PC-3 (cell line): ENCODE measurements around the gene IGSF21. TPM values are rescaled to one million over a fixed set of nuclear protein-coding genes. Genes with fewer than 3 reads are reported as not detected.

ENCODE experiments used
- ATAC-seq: fragments of 200-7000 bp; cut with Tn5 transposase; 2 replicates; pipeline ENCODE4 v1.9.1; 2020; ENCODE audit warnings: mild to moderate bottlenecking, moderate library complexity
- BruUV-seq: library from RNA; stranded (reverse); fragments of 400-500 nt; replicated peaks from 2 replicates; lab custom pipeline; 2021; lab: Mats Ljungman, UMichigan
- CTCF ChIA-PET: fragments of 300-600 bp; sonication (Branson Sonifier 250); formaldehyde crosslinking; loops from one replicate; lab custom pipeline; 2022; ENCODE audit warnings: antibody characterized with exemption; lab: Charles Lee
- POLR2A ChIA-PET: fragments of 300-600 bp; sonication (Branson Sonifier 250); formaldehyde crosslinking; loops from one replicate; lab custom pipeline; 2022; ENCODE audit warnings: antibody characterized with exemption; ENCODE audit not compliant: unreplicated experiment; lab: Charles Lee
- DNase-seq: peaks from one replicate; pipeline ENCODE4 v3.0.0-alpha.2; 2015
- H2AFZ ChIP-seq: fragments of 300-600 bp; sonication (generic); 2 replicates; pipeline ENCODE4 v1.6.0; 2016; ENCODE audit warnings: antibody characterized with exemption, low read length
- H3F3A ChIP-seq: fragments of 300-600 bp; sonication (generic); one replicate; pipeline ENCODE4 v1.6.0; 2017; ENCODE audit warnings: antibody characterized with exemption, low read length, control low read depth, mild to moderate bottlenecking; ENCODE audit not compliant: unreplicated experiment
- H3K27ac ChIP-seq: fragments of 300-600 bp; sonication (generic); 2 replicates; pipeline ENCODE4 v1.5.1; 2016; ENCODE audit warnings: mild to moderate bottlenecking, low read length
- H3K27me3 ChIP-seq: fragments of 300-600 bp; sonication (generic); 2 replicates; pipeline ENCODE4 v1.6.1; 2016; ENCODE audit warnings: low read length, mixed read lengths
- H3K36me3 ChIP-seq: fragments of 300-600 bp; sonication (generic); 2 replicates; pipeline ENCODE4 v1.6.1; 2016; ENCODE audit warnings: low read depth, mixed run types, low read length, mixed read lengths
- H3K4me1 ChIP-seq: fragments of 300-600 bp; sonication (generic); 2 replicates; pipeline ENCODE4 v1.5.1; 2016; ENCODE audit warnings: low read length; ENCODE audit not compliant: insufficient read depth
- H3K4me2 ChIP-seq: fragments of 300-600 bp; sonication (generic); 2 replicates; pipeline ENCODE4 v1.6.0; 2016; ENCODE audit warnings: low read length
- H3K4me3 ChIP-seq: fragments of 300-600 bp; sonication (generic); 2 replicates; pipeline ENCODE4 v1.5.1; 2016; ENCODE audit warnings: mild to moderate bottlenecking, low read length, mixed read lengths
- H3K79me2 ChIP-seq: fragments of 300-600 bp; sonication (generic); 2 replicates; pipeline ENCODE4 v1.6.1; 2017; ENCODE audit warnings: low read length, mixed read lengths
- H3K9ac ChIP-seq: fragments of 300-600 bp; sonication (generic); 2 replicates; pipeline ENCODE4 v1.6.0; 2016; ENCODE audit warnings: mild to moderate bottlenecking, low read length
- H3K9me2 ChIP-seq: fragments of 300-600 bp; sonication (generic); replicated peaks from 2 replicates; pipeline ENCODE4 v1.6.1; 2016; ENCODE audit warnings: mixed run types, low read length, mixed read lengths
- H3K9me3 ChIP-seq: fragments of 300-600 bp; sonication (generic); 2 replicates; pipeline ENCODE4 v1.6.1; 2016; ENCODE audit warnings: low read length, mixed read lengths
- H4K20me1 ChIP-seq: fragments of 300-600 bp; sonication (generic); 2 replicates; pipeline ENCODE4 v1.6.1; 2016; ENCODE audit warnings: low read length, mixed read lengths
- EZH2 ChIP-seq: fragments of 300-600 bp; sonication (generic); IDR thresholded peaks from one replicate; pipeline ENCODE4 v1.6.1; 2017; ENCODE audit warnings: antibody characterized with exemption, mild to moderate bottlenecking, low read length; ENCODE audit not compliant: unreplicated experiment
- EZH2phosphoT487 ChIP-seq: fragments of 300-600 bp; sonication (generic); IDR thresholded peaks from 2 replicates; pipeline ENCODE4 v1.6.1; 2018; ENCODE audit warnings: mild to moderate bottlenecking, antibody characterized with exemption, low read length, borderline replicate concordance
- intact Hi-C: fragments of 100-400 bp; cut with micrococcal nuclease; formaldehyde crosslinking; loops from 2 replicates; pipeline ENCODE4 v1.9.0; 2023
- total RNA-seq: library from RNA; depleted of rRNA; stranded (reverse); fragments of >200 nt; gene quantifications from 2 replicates; pipeline ENCODE4 v1.2.3, GENCODE V29; 2014
- TF ChIP-seq, protein P1 (sequence below): fragments of 300-600 bp; sonication (generic); conservative IDR thresholded peaks from 2 replicates; pipeline ENCODE4 v1.5.1; 2017; ENCODE audit warnings: antibody characterized with exemption, low read depth, mild to moderate bottlenecking, low read length

Gene IGSF21
- total RNA-seq, 1 experiment from 2014 or later, result not detected

DNA sequence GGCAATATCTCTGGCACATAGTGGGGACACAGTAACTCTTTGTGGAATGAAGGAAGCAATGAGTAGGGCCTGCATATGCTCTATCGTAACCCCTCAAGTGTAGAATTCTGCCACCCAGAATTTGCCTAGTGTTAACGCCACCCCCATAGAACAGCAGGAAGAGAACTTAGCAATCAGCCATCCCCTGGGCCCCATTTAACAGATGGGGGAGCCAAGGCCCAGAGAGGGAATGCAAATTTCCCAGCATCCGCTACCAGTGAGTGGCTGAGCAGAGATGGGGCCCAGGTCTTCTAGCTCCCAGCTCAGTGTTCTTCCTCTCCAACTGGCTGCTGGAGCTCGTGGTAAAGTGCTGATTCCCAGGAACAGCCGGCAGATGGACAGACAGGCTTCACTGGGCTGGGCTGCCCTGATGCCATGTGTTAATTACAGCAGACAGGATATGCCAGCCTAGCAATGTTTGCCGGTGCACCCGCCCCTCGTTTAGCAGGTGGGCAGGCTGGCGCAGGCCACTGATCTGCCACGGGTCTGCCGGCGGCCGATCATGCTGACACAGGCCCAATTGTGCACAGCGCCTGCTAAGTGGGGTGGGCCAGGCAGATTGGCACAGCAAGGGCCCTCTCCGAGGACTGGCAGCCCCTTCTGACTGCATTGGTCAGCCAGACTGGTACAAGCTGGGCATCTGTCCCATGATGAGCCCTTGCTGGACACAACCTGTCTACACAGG is 171.9 kb downstream of the IGSF21 start:
- Histone ChIP-seq H3K9me3 (no peaks in the 10 kb centered on the region), H3F3A (no peaks in the 10 kb centered on the region), H3K27me3 (peaks cover 9% of the 10 kb centered on the region), H3K4me3 (no peak overlapping the region), H2AFZ (no peak overlapping the region), H3K79me2 (no peaks in the 10 kb centered on the region), H4K20me1 (no peaks in the 10 kb centered on the region), H3K4me2 (no peak overlapping the region), H3K4me1 (no peaks in the 10 kb centered on the region), H3K9ac (no peak overlapping the region), H3K36me3 (no peaks in the 10 kb centered on the region), H3K9me2 (no peaks in the 10 kb centered on the region), H3K27ac (no peak overlapping the region)
- POLR2A ChIA-PET, result no interaction called here
- CTCF ChIA-PET, result no interaction called here
- intact Hi-C loops, result no loop called here
- ATAC-seq, result no peak
- DNase-seq, result no peak
- BruUV-seq, result no TSS peak
- TF ChIP-seq EZH2phosphoT487 (no peak), EZH2 (no peak)
- TF ChIP-seq, protein P1, sequence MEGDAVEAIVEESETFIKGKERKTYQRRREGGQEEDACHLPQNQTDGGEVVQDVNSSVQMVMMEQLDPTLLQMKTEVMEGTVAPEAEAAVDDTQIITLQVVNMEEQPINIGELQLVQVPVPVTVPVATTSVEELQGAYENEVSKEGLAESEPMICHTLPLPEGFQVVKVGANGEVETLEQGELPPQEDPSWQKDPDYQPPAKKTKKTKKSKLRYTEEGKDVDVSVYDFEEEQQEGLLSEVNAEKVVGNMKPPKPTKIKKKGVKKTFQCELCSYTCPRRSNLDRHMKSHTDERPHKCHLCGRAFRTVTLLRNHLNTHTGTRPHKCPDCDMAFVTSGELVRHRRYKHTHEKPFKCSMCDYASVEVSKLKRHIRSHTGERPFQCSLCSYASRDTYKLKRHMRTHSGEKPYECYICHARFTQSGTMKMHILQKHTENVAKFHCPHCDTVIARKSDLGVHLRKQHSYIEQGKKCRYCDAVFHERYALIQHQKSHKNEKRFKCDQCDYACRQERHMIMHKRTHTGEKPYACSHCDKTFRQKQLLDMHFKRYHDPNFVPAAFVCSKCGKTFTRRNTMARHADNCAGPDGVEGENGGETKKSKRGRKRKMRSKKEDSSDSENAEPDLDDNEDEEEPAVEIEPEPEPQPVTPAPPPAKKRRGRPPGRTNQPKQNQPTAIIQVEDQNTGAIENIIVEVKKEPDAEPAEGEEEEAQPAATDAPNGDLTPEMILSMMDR, result no peak

DNA sequence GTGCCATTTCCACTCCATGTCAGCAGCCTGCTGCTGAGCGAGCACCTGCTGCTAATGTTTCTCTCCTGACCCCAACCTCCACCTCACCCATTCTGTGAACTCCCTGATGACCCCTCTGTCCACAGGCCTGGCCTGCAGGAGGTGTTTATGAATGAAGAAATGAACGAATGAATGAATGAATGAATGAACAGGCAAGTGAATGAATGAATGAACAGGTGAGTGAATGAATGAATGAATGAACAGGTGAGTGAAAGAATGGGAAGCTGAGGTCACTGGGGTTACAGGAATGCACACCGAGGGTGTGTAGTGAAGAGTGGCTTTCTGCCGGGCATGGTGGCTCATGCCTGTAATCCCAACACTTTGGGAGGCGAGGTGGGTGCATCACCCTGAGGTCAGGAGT is 173.4 kb downstream of the IGSF21 start:
- intact Hi-C loops, result no loop called here
- BruUV-seq, result no TSS peak
- H3K4me1 ChIP-seq, result no peaks in the 10 kb centered on the region
- H4K20me1 ChIP-seq, result no peaks in the 10 kb centered on the region
- no peak overlapping the region for H2AFZ ChIP-seq
- no peaks in the 10 kb centered on the region for H3K9me3 ChIP-seq
- ATAC-seq (no peak), DNase-seq (no peak)
- POLR2A ChIA-PET, result no interaction called here
- CTCF ChIA-PET, result no interaction called here
- H3K79me2 ChIP-seq, result no peaks in the 10 kb centered on the region
- H3K9ac ChIP-seq, result no peak overlapping the region
- no peak overlapping the region for H3K27ac ChIP-seq
- H3K4me2 ChIP-seq, result no peak overlapping the region
- no peaks in the 10 kb centered on the region for H3F3A ChIP-seq
- no peak for TF ChIP-seq EZH2phosphoT487
- TF ChIP-seq, protein P1, result no peak
- no peak for TF ChIP-seq EZH2
- H3K27me3 ChIP-seq, result peaks cover 23% of the 10 kb centered on the region
- H3K36me3 ChIP-seq, result no peaks in the 10 kb centered on the region
- H3K9me2 ChIP-seq, result no peaks in the 10 kb centered on the region
- no peak overlapping the region for H3K4me3 ChIP-seq

DNA sequence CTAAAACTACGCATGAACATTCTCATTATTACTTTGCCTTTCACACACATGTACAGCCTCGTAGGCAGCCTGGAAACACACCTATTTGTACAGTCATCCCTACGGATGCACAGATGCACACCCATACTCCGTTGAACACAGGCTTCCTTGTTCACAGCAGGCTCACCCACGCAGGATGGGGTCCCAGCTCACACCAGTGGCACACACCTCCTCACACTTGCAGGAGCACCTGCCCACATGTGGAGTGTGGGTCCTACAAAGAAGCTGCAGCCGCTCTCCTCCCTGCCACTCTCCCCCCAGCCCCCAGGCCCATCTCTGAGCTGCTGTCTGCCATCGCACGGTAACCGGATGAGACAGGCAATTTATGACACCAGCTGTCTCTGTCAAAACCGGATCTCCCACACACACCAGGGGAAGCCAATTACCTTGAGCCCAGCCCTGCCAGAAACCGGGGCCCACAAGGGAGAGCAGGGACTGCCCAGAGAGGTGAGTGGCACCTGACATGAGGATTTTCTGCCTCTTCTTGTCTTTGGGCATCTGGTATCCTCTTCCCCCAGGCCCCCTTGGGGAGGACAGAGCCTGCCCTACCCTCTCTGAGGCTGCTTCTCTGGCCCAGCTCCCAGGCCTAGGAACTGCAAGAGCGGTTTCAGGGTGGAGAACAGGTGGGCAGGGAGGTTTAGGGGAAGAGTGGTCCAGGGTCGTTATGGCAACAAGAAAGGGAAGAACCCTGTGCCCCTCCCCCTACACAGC is 175.4 kb downstream of the IGSF21 start:
- no peak overlapping the region for H3K27ac ChIP-seq
- POLR2A ChIA-PET, result no interaction called here
- no TSS peak for BruUV-seq

More for the DNA sequence above, 175.4 kb downstream of the IGSF21 start:
- Histone ChIP-seq H3K4me2 (no peak overlapping the region), H3K36me3 (no peaks in the 10 kb centered on the region), H3K4me1 (no peaks in the 10 kb centered on the region), H2AFZ (no peak overlapping the region), H3K9me2 (no peaks in the 10 kb centered on the region), H3K27me3 (peaks cover 29% of the 10 kb centered on the region), H3K79me2 (no peaks in the 10 kb centered on the region), H3K4me3 (no peak overlapping the region), H3K9ac (no peak overlapping the region), H4K20me1 (no peaks in the 10 kb centered on the region), H3K9me3 (no peaks in the 10 kb centered on the region), H3F3A (no peaks in the 10 kb centered on the region)
- TF ChIP-seq EZH2 (no peak), EZH2phosphoT487 (no peak)
- TF ChIP-seq, protein P1, result no peak
- intact Hi-C loops, result no loop called here
- DNase-seq, result no peak
- ATAC-seq, result no peak
- CTCF ChIA-PET, result no interaction called here
